NCI-H526 (cell line): ENCODE results near the gene LCAT.
"Not testable (repeated sequence)": the region's sequence is repeated elsewhere in the genome, so short reads cannot be mapped to it uniquely, and the experiment has no call there.

ENCODE experiments used
- DNase-seq, 2 experiments: peaks; one replicate each; lab custom pipeline; 2025; lab: John Stamatoyannopoulos, UW

LCAT gene

DNA sequence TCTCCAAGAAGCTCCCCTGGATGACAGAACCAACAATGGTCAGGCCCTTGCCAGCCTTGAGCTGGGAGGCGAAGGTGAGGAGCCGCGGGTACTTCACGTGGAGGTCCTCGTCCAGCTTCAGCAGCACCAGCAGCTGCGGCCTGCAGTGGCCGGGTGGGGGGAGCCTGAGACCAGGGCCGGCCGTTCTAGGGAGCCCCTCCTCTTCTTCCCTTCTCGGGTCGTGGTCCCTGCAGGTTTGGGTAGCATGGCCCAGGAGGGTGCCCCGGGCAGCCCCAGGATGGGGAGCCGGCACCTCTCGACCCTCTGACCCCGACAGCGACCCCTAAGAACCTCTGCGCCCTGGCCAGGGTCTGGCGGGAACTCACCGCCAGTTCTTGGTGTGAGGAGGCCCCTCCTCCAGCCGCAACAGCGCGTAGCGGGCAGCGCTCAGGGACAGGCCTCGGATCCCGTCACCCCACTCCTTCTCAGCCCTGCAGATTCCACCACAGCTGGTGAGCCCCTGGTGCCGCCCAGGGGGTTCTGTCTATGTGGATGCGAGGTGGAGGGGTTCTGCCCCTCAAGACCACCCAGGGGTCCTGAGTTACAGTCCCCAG lies 3.1 kb upstream of the LCAT start:
- no peak for DNase-seq

DNA sequence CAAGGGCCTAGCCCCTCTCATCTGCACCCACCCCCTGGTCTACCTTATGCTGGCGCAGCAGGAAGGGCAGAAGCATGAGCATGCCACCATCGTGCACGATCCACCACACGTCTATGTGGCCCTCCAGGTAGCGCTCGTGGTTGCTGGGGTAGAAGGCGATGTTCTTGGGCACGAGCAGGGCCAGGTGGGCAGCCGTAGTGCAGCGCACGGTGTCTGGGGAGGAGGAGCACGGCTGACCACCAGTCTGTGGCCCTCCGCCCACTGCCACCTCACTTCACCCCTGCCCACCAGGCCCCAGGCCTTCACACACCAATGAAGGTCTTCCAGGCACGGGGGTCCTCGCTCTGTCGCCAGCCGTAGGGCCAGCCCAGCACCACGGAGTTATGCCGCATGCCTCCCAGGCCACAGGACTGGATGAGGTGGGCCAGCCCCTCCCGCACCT lies 2.2 kb upstream of the LCAT start:
- DNase-seq, result no peak

DNA sequence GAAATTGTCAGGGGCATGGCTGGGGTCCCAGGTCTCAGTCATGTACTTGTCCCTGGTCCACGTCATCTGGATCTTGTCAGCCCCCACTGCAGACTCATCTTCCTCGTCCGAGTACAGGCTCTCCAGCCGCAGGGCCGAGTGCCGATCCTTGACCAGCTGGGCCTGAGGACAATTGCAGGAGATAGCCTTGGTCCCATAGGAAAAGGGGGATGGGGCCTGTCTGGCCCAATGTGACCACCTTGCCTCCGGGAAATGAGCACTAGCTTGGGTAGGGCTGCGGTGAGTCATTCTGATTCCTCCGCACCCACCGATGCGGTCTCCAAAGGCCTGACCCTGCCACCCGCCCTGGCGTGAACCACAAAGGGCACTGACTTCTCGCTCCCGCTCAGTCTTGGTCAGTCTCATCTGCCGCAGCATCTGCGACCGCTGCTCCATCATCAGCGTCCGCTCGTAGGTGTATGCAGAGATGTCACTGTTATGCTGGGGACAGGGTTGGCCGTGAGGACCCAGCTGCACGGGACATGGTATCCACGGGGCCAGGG lies 1.5 kb upstream of the LCAT start:
- DNase-seq, result no peak

DNA sequence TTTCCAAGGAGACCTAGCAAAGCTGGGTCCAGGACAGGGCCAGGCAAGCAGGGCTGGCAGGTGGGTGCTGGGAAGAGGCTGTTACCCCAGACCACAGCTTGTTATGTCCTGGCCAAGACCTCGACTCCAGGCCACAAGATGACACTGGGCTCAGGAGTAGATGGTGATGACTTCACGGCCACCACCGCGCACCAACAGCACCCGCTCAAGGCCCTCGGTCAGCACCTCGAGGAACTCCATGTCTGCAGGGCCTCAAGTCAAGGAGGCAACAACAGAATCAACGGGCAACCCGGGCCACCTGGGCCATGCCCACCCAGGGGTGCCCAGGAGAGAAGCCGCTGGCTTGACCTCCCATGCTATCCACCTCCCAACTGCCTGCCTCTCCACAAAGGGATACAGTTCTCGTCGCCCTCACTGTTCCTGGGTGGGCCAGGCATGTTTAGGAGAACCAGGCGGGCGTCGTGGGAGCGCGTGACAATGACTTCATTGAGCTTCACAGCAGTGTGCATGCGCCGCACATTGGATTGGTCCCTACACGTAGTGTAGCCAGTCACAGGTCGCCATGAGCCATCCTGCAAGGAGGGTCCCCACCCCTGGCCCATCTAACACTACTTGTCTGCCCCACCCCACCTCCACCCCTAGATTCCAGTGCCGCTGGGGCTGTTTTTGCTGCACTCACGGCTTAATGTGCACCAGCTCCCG lies 921 bp upstream of the LCAT start:
- no peak for DNase-seq

DNA sequence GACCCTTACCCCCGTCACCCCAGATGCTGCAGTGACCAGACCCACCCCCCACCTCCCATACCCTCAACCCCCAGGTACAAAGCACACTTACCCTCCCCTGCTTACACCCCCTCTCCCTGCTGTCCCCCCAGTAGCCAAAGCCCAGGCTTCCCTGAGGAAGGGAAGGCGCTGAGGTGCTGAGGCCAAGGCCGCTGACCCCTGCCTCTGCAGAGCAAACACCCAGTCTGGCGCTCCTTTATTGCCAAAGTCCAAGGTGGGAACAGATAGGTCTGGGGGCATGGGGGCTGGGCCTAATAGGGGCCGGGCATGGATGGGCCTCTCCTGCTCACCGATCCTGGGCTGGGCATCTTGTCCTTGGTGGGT lies 683 bp downstream of the LCAT start:
- no peak for DNase-seq

DNA sequence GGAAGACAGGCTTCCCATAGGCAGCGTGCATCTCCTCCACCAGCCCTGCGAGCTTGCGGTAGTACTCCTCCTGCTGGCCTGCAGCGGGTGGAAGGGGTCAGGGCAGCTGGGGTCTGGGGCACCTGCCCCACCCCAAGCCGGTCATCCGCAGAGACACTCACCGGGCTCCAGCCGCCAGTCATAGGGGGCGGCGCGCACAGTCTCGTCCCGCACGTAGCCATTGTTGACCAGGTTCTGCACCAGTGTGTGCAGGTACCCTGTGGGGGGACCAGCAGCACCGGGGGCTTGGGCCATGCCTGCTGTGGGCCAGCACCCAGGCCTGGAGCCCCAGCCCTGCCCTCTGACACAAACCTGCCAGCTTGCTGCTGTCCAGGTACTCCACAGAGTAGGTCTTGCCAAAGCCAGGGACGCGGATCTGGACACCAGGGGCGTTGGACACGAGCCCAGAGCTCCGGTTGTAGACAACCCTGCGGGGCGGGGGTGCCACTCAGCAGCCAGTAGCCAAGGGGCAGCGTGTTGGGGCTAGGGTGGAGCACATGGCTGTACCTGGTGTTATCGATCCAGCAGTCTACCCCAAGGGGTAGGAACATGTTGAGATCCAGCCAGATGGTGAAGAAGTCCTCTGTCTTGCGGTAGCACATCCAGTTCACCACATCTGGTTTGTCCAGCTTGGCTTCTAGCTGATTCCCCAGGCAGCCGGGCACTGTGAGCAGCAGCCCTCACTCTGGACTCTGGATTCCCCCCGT lies 1.2 kb downstream of the LCAT start:
- no peak for DNase-seq

DNA sequence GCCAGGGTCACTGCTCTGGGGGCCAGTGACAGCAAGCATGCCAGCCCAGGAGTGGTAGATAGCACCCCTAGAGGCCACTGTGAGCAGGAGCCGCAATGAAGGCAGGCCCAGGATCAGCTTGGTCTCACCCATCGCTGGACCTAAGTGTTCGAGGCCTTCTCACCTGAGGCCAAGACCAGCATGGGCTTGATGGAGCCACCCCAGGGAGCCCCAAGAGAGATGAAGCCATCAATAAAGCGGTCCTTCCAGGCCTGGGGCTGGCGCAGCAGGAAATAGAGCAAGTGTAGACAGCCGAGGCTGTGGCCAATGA lies 1.8 kb downstream of the LCAT start:
- peak in 1 of 2 experiments; percentile 43 for DNase-seq

DNA sequence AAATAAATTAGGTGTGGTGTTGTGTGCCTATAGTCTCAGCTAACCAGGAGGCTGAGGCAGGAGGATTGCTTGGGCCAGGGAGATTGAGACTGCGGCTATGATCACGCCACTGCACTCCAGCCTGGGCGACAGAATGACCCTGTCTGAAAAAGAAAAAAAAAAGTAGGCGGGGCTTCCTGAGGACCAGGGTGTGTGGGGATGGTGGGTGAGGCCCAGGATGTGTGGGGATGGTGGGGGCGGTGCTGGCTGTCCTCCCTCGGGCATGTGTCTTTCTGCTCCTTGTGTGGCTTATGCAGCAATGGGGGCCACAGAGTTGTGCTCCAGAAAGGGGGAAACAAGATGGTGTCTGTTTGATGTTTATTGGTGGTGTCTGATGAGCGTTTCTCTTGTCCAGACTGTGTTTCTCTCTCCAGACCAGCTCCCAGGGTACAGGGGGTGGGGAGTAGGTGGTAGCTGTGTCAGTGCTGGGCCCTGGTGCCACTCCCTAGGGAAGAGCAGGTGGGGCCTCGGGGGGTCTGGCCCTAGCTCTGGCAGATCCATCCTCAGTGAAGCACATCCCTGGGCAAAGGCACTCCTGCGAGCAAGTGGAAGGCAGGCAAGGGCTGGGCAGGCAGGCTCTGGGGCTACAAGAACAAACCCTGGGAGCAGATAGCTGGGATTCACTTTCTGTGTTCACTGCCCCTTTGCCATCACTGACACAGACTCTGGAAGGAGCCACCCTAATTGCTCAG lies 2.3 kb downstream of the LCAT start:
- no peak for DNase-seq

DNA sequence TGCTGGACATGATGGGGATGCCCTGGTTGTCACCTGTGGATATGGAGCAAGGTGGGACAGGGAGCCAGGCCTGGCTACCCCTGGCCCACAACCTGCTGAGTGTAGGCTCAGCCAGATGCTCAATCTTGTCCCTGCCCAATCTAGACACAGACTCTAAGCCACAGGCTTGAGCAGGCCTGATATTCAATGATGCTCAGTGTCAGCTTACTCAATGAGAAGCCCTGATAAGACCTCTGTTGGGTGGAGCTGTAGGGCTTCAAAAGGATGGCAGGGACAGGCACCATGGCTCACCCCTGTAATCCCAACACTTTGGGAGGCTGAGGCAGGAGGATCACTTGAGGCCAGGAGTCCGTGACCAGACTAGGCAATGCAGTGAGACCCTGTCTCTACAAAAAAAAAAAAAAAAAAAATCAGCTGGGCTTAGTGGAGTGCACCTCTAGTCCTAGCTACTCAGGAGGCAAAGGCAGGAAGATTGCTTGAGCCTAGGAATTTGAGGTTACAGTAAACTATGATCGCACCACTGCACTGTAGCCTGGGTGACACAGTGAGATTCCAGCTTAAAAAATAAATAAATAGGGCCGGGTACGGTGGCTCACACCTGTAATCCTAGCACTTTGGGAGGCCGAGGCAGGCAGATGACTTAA lies 3.4 kb downstream of the LCAT start:
- DNase-seq, result no peak

DNA sequence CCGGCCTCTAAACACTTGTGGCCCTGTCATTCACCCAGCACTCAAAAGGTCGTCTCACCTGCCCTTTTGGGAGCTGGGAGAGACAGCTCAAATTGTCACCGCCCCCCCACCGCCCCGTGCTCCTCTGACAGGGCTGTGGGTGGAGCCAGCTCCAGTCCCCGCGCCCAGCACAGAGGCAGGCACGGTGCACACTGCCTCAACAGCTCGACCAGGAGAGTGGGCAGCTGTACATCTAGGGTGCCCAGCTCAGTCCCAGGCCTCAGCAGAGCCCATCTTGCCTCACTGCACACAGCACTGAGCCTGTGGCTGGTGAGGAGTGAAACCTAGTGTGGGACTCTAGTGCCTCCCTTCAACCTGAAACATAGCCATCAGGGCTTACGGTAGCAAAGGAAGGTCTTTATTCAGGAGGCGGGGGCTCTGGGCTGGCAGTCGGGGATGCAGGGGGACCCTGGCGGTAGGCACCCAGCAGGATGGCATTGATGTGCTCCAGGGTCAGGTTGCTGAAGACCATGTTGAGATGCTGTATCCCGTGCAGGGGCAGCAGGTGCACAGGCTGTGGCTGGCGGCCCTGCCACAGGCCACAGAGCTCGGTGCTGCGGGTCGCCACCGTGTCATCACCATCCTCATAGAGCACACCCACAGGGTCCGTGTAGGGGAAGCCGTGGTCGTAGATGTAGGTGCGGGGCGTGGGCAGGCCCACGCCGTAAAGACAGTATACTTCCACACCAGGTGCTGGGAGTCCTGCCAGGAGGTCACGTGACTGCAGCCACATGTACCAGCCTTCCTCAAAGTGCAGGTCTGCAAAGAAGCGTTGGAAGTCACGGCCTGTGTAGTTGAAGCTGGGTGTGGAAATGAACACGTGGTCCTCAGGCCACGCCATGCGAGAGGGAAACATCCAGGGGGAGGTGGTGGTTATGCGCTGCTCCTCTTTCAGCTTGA lies 4.1 kb downstream of the LCAT start:
- DNase-seq, result no peak

DNA sequence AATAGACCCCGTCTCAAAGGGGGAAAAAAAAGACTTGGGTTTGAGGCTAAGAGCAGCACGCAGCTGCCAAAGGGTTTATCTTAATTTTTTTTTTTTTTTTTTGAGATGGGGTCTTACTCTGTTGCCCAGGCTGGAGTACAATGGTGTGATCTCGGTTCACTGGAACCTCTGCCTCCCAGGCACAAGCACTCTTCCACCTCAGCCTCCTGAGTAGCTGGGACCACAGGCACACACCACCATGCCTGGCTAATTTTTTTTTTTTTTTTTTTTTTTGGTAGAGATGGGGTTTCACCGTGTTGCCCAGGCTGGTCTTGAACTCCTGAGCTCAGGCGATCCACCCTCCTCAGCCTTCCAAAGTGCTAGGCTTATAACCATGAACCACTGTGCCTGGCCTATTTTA lies 6.2 kb downstream of the LCAT start:
- not testable (repeated sequence) for DNase-seq

DNA sequence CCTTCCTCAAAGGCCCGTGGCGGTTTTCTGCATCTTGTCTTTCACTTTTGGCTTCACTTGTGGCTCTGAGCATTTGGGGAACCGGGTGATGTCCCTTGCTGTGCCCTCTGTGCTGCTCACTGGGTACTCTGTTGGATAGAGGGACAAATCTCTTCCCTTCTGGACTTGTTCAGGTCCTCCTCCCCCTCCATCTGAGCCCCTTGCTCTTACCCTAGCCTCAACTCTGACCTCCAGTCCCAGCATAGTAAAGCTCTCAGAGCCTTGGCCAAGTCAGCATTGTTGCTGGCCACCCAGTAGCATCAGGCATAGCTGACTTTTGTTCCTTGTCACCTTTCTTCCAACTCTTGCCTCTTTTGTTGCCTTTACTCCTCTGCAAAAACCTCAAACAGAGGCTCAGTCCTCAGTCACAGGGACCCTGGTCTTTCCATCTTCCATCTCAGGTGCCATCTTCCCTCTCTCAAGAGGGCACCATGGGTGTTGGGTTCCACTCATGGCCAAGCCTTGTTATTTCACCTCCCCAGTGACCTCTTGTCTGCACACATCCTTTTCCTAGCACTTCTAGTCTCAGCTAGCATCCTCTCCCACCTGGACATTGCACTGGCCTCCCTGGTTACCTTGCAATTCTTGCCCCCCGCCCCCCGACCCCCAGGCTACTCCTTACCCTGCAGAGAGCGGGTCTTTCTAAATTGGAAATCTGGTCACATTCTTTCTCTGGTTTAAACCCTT lies 6.9 kb downstream of the LCAT start:
- DNase-seq, result no peak

DNA sequence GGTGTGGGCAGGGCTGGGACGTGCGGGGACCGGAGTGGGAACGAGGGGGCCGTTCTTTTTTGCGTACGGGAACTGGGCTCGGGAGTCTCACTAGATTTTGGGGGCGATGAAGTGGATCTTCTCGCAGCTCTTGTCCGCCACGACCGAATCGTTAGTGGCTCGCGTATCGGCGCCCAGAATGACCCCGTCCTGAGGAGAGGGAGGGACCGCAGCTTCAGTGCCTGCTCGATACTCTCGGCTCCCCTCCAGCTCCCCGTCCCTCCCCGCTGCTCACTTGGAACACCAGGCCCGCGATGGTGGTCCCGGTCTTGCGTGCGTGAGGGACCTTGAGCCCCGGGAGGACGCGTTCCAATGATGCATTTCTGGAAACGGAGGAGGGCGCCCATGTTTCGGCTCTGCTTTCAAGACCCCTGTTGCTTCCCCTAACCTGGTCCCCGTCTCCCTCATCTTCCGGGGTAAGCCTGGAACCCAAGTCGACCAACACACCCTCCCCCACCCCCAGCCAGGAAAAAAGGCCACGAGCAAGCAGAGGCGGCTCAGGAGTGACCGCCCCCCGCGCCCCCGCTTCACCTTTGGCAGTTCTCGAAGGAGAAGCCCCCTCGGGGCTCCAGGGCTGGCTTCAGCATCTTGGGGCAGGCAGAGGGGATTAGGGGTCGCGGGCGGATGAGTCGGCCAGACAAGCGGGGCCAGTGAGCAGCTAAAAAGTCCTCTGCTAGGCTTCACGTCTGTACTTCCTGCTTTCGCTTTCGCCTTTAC lies 7.6 kb downstream of the LCAT start, which contains the start of gene PSMB10:
PSMB10 (minus strand) TSS at position 727 of the 756 bp plus-strand sequence; CDS start at position 626, 101 bp downstream.
- DNase-seq, result peak in 1 of 2 experiments; percentile 40

DNA sequence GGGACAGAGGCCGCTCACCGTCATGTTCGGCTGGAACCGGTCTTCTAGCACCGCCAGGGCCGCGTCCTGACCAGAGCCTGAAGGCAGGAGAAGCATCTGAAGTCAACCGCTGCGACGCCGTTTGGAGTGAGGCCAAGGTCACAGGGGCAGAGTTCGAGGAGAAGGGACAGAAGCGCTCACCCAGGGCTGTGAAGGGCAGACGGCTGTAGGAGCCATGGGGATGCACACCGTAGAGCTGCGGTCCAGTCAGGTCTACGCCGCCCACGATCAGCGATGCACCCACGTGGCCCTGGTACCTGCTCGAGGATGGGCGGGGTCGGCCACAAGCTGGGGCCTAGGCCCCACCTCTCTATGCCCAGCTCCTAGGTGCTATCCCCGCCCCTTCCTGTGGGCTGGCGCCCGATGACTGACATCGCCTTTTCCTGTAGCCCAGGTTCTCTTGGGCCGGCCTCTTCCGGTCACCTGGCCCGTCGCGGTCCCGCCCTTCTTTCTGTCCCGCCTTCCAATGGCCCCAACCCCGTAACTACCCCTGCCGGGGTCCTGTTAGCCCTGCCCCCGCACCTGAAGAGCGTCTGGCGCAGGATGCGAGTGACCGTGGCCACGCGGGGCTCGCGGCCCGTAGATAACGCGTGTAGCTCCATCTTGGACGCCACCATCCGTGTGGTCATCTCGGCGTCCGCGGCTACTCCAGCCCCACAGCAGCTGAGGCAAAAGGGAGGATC lies 8.4 kb downstream of the LCAT start:
- peak; percentile 94 to 97 for DNase-seq

DNA sequence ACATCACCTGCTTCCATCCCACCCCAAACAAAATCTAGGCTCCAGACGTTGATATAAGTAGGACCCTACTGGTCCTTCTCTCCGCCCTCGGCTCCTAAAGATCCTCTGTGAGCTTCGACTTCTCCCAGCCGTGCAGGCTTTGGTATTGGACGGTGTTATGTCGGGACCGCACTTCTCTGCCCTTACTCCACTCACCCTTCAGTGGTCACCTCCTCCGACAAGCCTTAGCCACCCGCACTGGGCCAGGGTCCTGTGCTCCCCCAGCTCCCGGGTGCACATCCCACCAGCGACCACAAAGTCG lies 8.9 kb downstream of the LCAT start:
- DNase-seq, result peak in 1 of 2 experiments; percentile 43

DNA sequence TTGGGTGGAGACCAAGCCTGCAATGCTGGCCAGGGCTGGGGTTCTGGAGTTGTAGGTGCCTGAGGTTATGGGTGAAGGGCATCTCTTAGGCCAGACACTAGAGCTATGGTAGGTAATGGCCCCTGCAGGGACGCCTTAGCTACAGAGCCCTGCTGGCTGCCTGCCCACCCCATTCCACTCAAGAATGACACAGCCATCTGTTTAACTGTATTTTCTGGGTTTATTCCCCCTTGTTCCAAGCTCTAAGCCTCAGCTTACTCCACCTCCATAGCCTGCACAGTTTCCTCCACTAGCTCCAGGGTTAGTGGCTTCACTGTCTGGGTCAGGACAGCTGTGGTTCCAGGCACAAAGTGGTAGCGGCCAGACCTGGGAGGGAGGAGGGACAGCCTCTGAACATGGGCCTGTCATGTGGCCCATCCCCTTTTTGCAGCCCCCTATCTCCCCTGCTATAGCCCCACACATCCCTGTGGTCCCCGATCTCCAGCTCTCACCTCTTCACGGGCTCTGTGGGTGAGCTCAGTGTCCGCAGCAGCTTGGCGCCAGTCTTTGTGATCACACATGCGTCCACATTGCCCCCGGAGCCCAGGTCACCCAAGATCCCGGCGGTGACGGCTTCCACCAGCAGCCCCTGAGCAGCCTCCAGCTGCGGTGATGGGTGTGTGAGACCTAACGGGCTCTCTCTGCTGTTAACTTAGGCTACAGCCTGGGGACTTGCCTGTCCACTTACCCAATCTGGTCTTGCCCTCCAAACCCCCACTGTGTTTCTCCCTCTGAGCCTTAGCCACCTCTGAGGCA lies 9.4 kb downstream of the LCAT start:
- DNase-seq, result peak in 1 of 2 experiments; percentile 36

DNA sequence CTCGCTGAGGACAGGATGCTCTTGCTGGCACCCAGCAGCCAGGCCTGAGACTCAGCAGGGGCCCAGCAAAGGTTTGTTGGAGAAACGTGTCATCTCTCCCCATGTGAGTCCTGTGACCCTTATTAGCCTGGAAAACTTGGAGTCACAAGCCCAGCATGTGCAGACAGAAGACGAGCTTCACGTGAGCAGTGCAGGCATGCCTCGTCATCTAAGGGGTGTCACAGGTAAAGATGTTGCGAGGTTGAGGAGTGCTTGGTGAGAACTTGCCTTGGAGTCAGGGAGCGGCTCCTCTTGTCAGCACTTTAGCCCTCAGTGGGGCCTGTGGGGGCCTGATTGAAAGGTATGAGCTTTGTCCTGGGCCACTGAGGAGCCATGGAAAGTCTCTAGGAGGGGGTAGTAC lies 10.1 kb downstream of the LCAT start:
- no peak for DNase-seq

DNA sequence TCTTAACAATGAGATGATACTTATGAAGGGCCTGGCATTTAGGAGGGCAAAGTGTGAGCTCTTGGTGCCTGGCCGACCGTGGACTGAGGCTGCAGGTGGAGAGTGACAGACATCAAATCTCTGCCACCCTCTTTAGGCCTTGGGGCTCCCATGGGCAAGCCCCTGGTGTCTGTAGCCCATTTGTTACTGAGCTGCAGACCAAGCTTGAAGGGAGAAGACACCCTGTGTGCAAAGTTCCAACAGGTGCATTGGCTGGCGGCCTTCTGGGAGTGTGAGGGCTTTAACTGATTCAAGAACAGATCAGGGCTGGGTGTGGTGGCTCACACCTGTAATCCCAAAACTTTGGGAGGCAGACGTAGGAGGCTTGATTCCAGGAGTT lies 11.5 kb downstream of the LCAT start:
- no peak for DNase-seq
